Measurements from ENCODE around the gene HTR1E. TPM values are rescaled to one million over a fixed set of nuclear protein-coding genes. Genes with fewer than 3 reads are reported as not detected.

Gene HTR1E
- total and polyA plus RNA-seq, 9 of the 15 experiments (the other 6 are each of a cell fraction or from before 2014, with no cell fraction given) = not detected

DNA sequence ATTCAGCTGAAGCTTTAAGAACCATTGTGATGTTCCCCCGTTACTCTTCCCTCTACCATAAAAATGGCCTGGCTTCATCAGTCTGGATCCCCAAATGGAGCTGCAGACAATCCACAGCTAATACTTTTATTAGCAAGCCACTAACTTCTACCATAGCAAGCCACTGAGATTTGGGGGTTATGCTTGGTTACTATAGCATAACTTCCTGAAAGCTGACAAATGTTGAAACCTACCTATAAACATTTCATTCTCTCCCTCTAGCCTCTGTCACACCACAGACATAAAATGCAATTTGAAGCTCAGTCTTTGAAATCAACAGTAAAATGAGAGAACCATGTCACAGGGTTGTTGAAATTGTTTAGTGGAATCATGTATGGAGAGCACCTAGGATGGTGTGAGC, 3.0 kb upstream of the HTR1E start:
- Histone ChIP-seq H2AFZ (ENCODE audit: low read depth, low read length) (no peak overlapping the region), H3K9me1 (ENCODE audit: control insufficient read depth, insufficient read depth, low read length) (no peaks in the 10 kb centered on the region), H3K4me2 (ENCODE audit: insufficient read depth, low read length) (no peak overlapping the region), H3K27ac (ENCODE audit: extremely low read depth, low read depth, low read length) (no peak overlapping the region), H3K36me3 (ENCODE audit: control insufficient read depth, insufficient read depth, low read length) (no peaks in the 10 kb centered on the region), H3K4me1 (replicated peaks in 1 of 2; ENCODE audit: control insufficient read depth in 2 of 2, insufficient read depth in 2 of 2, low read length in 2 of 2) (peaks cover 0 to 7% of the 10 kb centered on the region in 2 experiments; a peak in 1 of 5 replicates), H3K9me3 (replicated peaks; ENCODE audit: control insufficient read depth, insufficient read depth, low read depth, low read length) (no peaks in the 10 kb centered on the region), H3K27me3 (ENCODE audit: control insufficient read depth in 2 of 2, insufficient read depth in 2 of 2, low read length in 2 of 2) (no peaks in the 10 kb centered on the region; a peak in 1 of 5 replicates), H3K9ac (ENCODE audit: insufficient read depth in 1 of 2, low read depth in 2 of 2, low read length in 2 of 2) (no peak overlapping the region), H3K79me2 (ENCODE audit: control insufficient read depth, insufficient read depth, low read length) (no peaks in the 10 kb centered on the region), H3K4me3 (no peak overlapping the region), H4K20me1 (replicated peaks; ENCODE audit: control insufficient read depth, insufficient read depth, low read length) (no peaks in the 10 kb centered on the region)
- DNase-seq (ENCODE audit: extremely low read depth in 1 of 4, low spot score in 3 of 4) = no peak
- no peak for FAIRE-seq
- ATAC-seq = no peak
- POLR2A ChIA-PET = no interaction called here
- intact Hi-C loops (cut with micrococcal nuclease) (no loop called here), in situ Hi-C loops (cut with MboI) (loop anchor here (10.0 kb wide), 1 partner anchor 390 kb away; no protein-coding TSS in a partner anchor)
- 7% methylated on average over 1 of the region's 1 CpG for WGBS (ENCODE audit: insufficient coverage, low coverage, missing lambda C conversion rate)
- BruUV-seq (replicated peaks) = no TSS peak
- CTCF ChIA-PET (ENCODE audit: low intra/inter-chr PET ratio) = no interaction called here
- TF ChIP-seq, protein P1, sequence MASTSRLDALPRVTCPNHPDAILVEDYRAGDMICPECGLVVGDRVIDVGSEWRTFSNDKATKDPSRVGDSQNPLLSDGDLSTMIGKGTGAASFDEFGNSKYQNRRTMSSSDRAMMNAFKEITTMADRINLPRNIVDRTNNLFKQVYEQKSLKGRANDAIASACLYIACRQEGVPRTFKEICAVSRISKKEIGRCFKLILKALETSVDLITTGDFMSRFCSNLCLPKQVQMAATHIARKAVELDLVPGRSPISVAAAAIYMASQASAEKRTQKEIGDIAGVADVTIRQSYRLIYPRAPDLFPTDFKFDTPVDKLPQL (IDR thresholded peaks at IDR 0.05; ENCODE audit: extremely low read depth, insufficient read length) = no peak
- TF ChIP-seq ZNF561 (CRISPR knock-in tag; conservative IDR thresholded peaks at IDR 0.05) (no peak), SMC3 (conservative IDR thresholded peaks at IDR 0.05; ENCODE audit: insufficient read depth, low read depth, low read length) (no peak), ELF4 (CRISPR knock-in tag; IDR thresholded peaks at IDR 0.05) (no peak), ZSCAN29 (IDR thresholded peaks at IDR 0.05) (no peak), ZNF445 (CRISPR knock-in tag; IDR thresholded peaks at IDR 0.05; ENCODE audit: low read depth) (no peak), ZNF143 (CRISPR knock-in tag; IDR thresholded peaks at IDR 0.05) (no peak), ZNF263 (CRISPR knock-in tag; IDR thresholded peaks at IDR 0.05; ENCODE audit: borderline replicate concordance) (no peak), GATAD2A (IDR thresholded peaks at IDR 0.05) (no peak), FOXP1 (CRISPR knock-in tag; IDR thresholded peaks at IDR 0.05) (no peak), ZBTB5 (IDR thresholded peaks at IDR 0.05) (no peak), GABPA (tag; conservative IDR thresholded peaks at IDR 0.05; ENCODE audit: low read depth) (no peak), FOXA1 (IDR thresholded peaks at IDR 0.05; ENCODE audit: borderline replicate concordance) (no peak), NFE2 (IDR thresholded peaks at IDR 0.05; ENCODE audit: low read depth) (no peak)
- TF ChIP-seq, protein P2, sequence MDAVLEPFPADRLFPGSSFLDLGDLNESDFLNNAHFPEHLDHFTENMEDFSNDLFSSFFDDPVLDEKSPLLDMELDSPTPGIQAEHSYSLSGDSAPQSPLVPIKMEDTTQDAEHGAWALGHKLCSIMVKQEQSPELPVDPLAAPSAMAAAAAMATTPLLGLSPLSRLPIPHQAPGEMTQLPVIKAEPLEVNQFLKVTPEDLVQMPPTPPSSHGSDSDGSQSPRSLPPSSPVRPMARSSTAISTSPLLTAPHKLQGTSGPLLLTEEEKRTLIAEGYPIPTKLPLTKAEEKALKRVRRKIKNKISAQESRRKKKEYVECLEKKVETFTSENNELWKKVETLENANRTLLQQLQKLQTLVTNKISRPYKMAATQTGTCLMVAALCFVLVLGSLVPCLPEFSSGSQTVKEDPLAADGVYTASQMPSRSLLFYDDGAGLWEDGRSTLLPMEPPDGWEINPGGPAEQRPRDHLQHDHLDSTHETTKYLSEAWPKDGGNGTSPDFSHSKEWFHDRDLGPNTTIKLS (IDR thresholded peaks at IDR 0.05; ENCODE audit: borderline replicate concordance, low read depth) = no peak
- TF ChIP-seq, protein P3, sequence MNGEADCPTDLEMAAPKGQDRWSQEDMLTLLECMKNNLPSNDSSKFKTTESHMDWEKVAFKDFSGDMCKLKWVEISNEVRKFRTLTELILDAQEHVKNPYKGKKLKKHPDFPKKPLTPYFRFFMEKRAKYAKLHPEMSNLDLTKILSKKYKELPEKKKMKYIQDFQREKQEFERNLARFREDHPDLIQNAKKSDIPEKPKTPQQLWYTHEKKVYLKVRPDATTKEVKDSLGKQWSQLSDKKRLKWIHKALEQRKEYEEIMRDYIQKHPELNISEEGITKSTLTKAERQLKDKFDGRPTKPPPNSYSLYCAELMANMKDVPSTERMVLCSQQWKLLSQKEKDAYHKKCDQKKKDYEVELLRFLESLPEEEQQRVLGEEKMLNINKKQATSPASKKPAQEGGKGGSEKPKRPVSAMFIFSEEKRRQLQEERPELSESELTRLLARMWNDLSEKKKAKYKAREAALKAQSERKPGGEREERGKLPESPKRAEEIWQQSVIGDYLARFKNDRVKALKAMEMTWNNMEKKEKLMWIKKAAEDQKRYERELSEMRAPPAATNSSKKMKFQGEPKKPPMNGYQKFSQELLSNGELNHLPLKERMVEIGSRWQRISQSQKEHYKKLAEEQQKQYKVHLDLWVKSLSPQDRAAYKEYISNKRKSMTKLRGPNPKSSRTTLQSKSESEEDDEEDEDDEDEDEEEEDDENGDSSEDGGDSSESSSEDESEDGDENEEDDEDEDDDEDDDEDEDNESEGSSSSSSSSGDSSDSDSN (IDR thresholded peaks at IDR 0.05; ENCODE audit: borderline replicate concordance in 1 of 2, low read depth in 2 of 2, low read length in 2 of 2) = no peak
